ENCODE measurements around the gene PSD2.

PSD2 gene

GRCh38 chr5:139855451-139855850, 59.8 kb downstream of the PSD2 start:
- TF ChIP-seq CTCF (IDR thresholded peaks at IDR 0.05; ENCODE audit: low read depth, low read length, missing control alignments) = no peak
- no peak overlapping the region for H3K4me3 ChIP-seq (ENCODE audit: low read depth, low read length)
- DNase-seq (ENCODE audit: low read depth) = no peak

- no peak overlapping the region for H3K4me3 ChIP-seq (ENCODE audit: low read depth, low read length)
- no peak for TF ChIP-seq CTCF (IDR thresholded peaks at IDR 0.05; ENCODE audit: low read depth, low read length, missing control alignments)
Measured at GRCh38 chr5:139855946-139856540, 60.4 kb downstream of the PSD2 start.

DNA sequence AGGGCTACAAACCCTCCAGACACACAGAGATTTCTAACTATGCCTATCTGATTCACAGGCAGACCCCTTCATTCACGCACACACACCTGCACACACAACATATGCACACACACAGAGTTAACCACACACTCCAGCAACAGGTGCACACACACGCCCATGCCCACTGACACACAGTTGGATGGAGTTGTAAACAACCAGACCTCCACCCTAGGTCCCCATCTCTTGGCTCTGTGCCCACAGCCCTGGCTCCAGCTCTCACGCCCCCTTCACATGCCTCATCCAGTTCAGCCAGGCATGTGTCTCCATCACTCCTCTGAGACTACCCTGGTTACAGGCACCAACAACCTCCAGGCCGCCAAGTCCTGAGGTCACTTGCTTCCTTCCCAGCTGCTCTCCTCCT, 61.1 kb downstream of the PSD2 start:
- no peak for TF ChIP-seq CTCF (IDR thresholded peaks at IDR 0.05; ENCODE audit: low read depth, low read length, missing control alignments)
- no peak overlapping the region for H3K4me3 ChIP-seq (ENCODE audit: low read depth, low read length)
- no peak for DNase-seq (ENCODE audit: low read depth)

More at GRCh38 chr5:139855946-139856540, 60.4 kb downstream of the PSD2 start:
- no peak for DNase-seq (ENCODE audit: low read depth)

DNA sequence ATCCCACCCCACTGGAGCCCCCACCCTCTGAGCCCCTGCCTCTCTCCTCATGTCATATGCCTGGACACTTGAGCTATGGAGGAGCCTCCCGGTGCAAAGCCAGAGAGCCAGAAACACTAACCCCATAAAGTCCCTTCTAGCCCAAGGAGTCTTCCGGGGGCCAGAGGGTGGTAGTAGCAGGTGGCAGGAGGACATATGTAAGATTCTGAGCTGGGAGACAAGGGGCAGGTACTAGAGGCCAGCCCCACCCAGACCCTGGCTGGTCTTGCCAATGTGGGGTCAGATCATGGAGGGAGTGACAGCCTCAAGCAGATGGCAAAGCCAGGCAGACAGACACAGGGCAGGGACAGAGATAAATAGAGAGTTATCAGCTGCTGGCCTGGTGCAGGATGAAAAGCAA, 63.4 kb downstream of the PSD2 start:
- no peak for DNase-seq (ENCODE audit: low read depth)
- no peak overlapping the region for H3K4me3 ChIP-seq (ENCODE audit: low read depth, low read length)
- no peak for TF ChIP-seq CTCF (IDR thresholded peaks at IDR 0.05; ENCODE audit: low read depth, low read length, missing control alignments)

- no peak for DNase-seq (ENCODE audit: low read depth)
- H3K4me3 ChIP-seq (ENCODE audit: low read depth, low read length) = no peak overlapping the region
- no peak for TF ChIP-seq CTCF (IDR thresholded peaks at IDR 0.05; ENCODE audit: low read depth, low read length, missing control alignments)
Measured at GRCh38 chr5:139861021-139861888, 65.6 kb downstream of the PSD2 start.

- no peak for TF ChIP-seq CTCF (IDR thresholded peaks at IDR 0.05; ENCODE audit: low read depth, low read length, missing control alignments)
- no peak overlapping the region for H3K4me3 ChIP-seq (ENCODE audit: low read depth, low read length)
- no peak for DNase-seq (ENCODE audit: low read depth)
Measured at GRCh38 chr5:139861889-139862207, 66.2 kb downstream of the PSD2 start.

Data from GM12864 (cell line).